DMS114 treated with DMSO at 0.1 percent for 48 hours (cell line): ENCODE data around the gene ELL.

ENCODE experiments used
- DNase-seq: peaks from one replicate; lab custom pipeline; 2025; ENCODE audit not compliant: unreplicated experiment; lab: John Stamatoyannopoulos, UW

The ELL gene

GRCh38 chr19:18449552-18449951 is 72.3 kb downstream of the ELL start:
- DNase-seq: no peak

DNA sequence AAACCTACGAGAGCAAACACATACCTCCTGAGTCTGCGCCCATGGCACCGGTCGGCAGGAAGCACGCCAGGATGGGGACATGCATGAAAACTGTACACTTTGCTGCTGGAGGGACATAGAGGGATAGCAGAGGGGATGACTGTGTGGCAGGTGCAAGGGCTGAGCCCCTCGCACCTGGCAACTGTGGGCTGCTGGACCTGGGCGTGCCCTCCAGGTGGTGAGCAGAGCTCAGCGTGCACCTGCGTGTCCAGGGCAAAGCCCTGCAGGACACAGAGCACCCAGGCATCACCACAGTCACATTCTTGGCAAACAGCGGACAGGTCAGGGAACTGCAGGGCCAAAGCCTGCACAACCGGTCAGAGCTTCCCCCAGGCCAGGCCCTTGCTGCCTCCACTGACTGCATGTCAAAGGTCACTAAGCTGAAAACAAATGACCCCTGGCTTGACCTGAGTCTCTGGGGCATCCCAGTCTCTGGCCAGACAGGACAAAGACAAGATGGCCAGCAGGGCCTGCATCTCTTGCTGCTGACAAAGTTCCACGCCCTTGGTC is 75.0 kb downstream of the ELL start:
- no peak for DNase-seq

DNA sequence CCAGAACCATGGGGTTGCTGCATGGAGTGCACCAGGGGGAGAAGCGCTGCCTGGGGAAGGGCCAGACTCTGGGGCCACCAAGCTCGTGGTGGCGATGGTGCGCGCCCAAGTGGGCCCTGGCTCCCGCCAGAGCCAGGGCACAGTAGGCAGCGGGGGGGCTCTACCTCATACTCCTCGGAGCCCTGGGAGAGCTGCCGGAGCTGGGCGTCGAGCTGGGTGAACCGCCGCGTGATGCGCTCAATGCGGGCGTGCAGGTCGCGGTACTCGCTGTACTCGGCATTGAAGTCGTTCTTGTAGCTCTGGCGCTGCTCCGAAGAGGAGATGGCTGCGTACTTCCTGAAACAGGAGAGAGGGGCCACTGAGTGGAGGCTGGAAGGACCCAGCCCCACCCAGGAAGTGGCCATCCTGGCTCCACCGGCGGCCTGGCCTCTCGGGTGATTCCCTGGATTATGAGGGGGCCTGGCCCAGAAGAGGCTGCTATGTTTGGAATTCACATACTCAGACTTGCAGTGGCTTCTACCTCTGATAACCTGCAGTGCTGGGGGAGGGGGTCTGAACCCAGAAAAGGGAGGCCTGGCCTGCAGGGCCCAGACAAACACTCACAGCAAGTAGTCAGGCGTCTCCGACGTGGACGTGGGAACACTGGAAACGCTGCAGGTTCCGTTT is 75.6 kb downstream of the ELL start:
- DNase-seq: no peak

GRCh38 chr19:18445262-18445948 is 76.5 kb downstream of the ELL start:
- DNase-seq: no peak

- DNase-seq: no peak
These were observed 77.4 kb downstream of the ELL start for GRCh38 chr19:18444513-18444912.

GRCh38 chr19:18443831-18444230 is 78.0 kb downstream of the ELL start:
- DNase-seq: no peak

DNA sequence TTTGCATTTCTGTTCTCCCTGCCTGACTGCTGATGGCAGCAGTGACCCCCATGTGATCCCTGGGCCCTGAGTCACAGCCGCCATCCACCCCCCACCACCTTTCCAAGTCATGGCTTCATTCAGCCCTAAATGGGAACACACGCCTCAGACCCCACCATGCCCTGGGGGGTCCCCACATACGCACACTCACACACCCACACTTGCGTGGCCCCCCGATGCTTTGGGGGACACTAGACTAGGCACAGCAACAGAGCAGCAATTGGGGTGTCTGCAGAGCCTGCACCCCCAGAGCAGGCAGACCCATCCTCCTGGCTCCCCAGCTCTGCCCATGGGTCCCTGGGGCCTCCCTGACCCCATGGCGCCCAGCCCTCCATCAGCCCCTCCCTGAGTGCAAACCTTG is 78.5 kb downstream of the ELL start:
- no peak for DNase-seq

GRCh38 chr19:18442941-18443340 is 78.9 kb downstream of the ELL start:
- no peak for DNase-seq

DNA sequence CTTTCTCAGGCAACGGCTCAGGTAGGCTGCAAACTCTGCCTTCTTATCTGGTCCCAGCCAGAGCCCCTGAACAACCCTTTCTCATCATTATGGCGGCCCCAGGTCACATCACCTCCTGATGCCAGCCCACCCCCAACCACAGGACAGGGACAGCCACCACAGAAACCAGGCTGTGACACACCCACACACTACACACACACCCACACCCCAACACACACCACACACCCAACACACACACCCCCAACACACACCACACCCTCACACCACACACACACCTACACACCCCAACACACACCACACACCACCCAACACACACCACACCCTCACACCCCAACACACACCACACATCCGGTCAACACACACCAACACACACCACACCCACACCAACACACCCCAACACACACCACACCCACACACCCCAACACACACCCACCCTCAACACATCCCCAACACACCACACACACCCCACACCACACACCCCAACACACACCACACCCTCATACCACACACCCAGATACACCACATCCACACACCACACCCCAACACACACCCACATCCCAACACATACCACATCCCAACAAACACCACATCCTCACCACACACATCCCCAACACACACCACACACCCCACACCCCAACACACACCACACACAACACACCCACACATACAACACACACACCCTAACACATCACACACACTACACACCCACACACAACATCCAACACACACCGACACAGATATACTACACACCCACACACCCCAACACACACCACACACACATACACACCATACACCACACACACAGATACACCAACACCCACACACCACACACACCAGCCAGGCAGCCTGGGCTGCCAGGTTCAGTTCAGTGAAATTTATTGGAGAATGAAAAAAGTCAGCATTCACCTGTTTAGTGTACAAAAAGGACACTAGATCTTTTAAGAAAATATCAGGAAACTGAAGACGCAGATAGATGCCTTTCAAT is 79.8 kb downstream of the ELL start:
- DNase-seq: no peak

- no peak for DNase-seq
These were observed 80.7 kb downstream of the ELL start for GRCh38 chr19:18440936-18441803.

- DNase-seq: peak; percentile 33
These were observed 81.4 kb downstream of the ELL start for GRCh38 chr19:18440415-18440877.

DNA sequence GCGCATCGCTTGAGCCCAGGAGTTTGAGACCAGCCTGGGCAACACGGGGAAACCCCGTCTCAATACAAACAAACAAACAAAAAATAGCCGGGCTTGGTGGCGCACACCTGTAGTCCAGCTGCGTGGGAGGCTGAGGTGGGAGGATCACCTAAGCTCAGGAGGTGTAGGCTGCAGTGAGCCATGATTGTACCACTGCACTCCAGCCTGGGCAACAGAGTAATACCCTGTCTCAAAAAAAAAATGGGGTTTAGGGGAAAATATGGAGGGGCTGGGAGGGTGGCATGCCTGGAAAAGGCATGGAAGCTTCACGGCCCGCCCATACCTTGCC is 82.0 kb downstream of the ELL start:
- no peak for DNase-seq

DNA sequence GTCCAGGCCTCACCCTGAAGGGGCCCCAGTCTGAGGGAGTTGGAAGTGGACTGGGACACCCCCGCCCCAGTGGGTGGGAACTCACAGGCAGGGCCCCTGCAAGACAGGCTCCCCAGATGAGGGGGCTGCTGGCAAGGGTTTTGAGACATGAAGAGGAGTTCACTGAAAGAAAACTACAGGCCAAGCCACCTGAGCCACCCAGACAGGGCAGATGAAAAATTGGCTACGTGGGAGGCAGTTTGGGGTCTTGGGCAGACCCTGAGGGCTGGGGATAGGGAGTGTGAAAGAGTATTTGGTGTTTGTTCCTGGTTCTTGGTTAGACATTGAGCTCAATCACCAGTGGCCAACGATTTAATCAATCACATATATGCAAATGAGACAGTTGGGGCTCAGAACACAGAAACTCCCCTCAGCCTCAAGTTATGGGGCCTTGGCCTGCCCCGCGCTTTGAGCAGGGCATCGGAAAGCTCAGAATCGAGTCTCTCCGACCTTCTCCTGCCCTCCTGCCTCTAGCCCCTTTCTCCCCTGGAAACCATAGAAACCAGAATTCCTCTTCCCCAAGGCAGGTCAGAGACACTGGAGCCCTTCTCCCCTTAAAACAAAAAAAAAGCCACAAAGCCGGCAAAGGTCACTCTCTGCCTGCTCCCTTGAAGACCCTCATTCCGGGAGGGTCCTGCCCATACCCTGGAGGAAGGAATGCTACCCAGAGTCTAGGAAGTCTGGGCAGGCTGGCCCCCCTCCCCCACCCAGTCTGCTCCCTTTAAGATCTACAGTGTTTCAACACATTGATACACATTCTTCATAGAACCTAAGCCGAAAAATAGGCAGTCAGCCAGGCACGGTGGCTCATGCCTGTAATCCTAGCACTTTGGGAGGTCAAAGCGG is 82.6 kb downstream of the ELL start:
- DNase-seq: no peak

DNA sequence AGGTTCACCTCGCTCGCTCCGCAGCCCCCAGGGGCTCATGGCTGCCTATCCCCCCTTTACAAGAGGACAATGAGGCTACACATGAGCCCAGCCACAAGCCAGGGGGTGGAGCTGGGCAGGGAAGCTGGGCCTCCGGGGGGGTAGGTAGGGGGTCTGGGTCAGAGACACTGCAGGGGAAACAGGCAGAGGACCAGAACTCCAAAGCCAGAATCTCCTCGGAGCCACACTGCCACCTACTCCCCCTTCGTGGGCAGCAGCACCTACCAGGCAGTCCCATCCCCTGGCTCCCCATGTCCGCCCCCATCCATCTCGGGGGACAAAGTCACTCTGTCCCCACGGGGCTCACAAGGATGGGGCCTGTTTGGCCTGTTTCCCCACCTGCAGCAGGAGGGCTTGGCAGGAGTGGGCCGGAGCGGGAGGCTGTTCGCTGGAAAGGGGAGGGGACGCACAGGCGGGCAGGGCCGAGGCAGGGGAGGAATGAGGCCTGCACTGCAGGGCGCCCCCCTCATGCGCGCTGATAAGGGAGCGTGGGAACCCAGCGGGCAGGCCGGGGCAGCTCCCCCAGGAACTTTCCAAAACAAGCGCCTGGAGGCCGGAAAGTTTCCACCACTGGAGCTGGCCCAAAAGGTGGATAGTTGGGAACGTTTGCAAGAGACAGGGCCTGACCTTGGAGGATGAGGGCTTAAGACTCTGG is 83.4 kb downstream of the ELL start:
- no peak for DNase-seq

DNA sequence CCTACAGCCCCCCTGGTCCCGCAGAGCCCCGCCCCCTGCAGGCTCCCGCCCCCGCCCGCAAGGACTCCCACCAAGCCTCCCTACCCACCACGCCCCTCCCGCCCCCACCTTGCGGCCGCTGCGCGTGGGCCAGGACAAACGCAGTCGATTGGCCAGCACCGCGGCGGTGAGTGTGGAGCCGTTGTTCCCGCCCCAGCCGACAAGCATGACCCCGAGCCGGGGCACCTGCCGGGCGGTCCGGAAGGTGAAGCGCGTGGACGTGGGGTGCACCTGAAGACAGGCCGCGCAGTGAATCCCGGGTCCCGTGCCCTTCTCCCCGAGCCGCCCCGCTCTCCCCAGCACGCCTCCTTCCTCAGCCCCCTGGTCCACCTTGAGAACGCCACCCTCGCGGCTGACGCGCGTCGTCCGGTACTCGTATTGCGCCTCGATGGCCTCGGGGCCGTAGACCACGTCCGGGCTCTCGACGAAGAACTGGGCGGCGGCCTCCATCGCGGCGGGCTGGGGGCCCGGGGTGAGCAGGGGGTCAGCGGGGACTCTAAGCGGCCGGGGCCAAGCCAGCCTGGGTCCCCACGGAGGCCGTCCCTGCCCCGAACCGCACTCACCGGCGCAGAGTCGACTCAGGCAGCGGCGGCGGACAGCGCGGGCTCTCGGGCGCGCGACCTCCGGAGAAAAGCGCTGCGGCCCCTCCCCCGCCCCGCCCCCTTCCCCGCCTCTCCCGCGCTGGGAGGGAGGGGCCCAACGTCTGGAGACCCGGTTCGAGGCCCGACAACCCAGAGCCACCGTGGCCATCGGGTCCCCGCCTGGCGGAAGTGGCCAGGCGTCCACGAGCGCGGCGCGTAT is 84.2 kb downstream of the ELL start, which contains the start of gene ISYNA1:
ISYNA1 (minus strand) TSS at position 643 of the 840 bp plus-strand sequence; CDS start at position 489, 154 bp downstream.
- DNase-seq: no peak

DNA sequence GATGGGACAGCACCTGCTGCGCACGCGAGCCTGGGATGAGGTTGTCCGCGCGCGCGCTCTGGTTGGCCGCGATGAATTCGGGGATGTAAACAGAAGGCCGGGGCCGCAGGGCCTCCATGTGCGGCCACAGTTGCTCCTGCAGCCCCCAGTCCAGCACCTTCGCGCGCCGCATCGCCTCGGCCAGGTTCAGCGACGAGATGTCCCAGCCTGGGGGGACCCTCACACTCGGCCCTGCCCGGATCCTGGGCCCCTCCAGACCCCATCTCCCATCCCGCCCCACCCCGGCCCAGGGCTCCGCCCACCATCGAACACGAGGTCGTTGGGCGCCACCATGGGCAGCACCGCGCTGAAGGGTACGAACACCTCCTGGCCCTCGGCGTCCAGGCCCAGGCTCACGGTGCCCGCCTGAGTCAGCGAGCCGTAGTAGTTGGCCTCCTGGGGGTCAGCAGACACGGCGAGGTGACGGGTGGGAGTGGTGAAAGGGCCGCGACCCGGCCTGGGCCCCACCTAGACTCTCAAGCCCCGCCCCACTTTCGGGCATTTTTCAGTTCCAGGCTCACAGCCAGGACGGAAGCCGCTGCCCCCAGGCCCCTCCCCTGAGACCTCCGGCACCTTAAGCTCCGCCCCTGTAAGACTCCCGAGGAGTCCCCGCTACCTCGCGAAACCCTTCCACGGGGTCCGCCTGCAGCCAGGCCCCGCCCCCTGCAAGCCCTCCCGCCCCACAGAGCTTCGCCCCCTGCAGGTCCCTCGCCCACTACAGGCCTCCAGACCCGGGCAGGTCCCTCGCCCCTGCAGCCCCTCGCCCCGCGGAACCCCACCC is 85.0 kb downstream of the ELL start:
- peak; percentile 91 for DNase-seq
